CD14-positive monocyte (primary cell): Measurements from ENCODE around the gene MYCBP2. TPM values are rescaled to one million over a fixed set of nuclear protein-coding genes. Genes with fewer than 3 reads are reported as not detected.

Source experiments
- DNase-seq, 3 donors: peaks; one replicate each; pipeline ENCODE4 v3.0.0-alpha.2; 2011 to 2022
- H2AFZ ChIP-seq: 2 replicates; pipeline ENCODE4 v1.6.0; 2012; ENCODE audit warnings: mild to moderate bottlenecking, low read depth, low read length, inconsistent platforms; ENCODE audit not compliant: insufficient read depth, poor library complexity, severe bottlenecking
- H3K27ac ChIP-seq, 2 donors: 1 replicate in 1 of 2; 2 replicates in 1 of 2; pipeline ENCODE4 v1.5.1; 2012 to 2013; ENCODE audit warnings: low read length in 2 of 2, control low read depth in 1 of 2, inconsistent platforms in 1 of 2, low read depth in 1 of 2, mild to moderate bottlenecking in 1 of 2
- H3K27me3 ChIP-seq, 2 donors: one replicate each; pipeline versions ENCODE4 v1.6.0 to v1.6.1; 2011 to 2013; ENCODE audit warnings: low read length in 2 of 2; ENCODE audit not compliant: control insufficient read depth in 2 of 2, insufficient read depth in 2 of 2
- H3K36me3 ChIP-seq, 2 donors: replicated peaks in 1 of 2; 1 replicate in 1 of 2; 2 replicates in 1 of 2; pipeline versions ENCODE4 v1.5.1 to v1.6.1; 2012 to 2013; ENCODE audit warnings: low read length in 2 of 2, control low read depth in 1 of 2, inconsistent platforms in 1 of 2, mild to moderate bottlenecking in 1 of 2; ENCODE audit not compliant: insufficient read depth in 2 of 2, control insufficient read depth in 1 of 2
- H3K4me1 ChIP-seq, 2 donors: 1 replicate in 1 of 2; 2 replicates in 1 of 2; pipeline versions ENCODE4 v1.5.1 to v1.6.1; 2012 to 2013; ENCODE audit warnings: low read length in 2 of 2, control low read depth in 1 of 2, inconsistent platforms in 1 of 2, mild to moderate bottlenecking in 1 of 2, moderate library complexity in 1 of 2; ENCODE audit not compliant: insufficient read depth in 2 of 2, control insufficient read depth in 1 of 2
- H3K4me2 ChIP-seq: replicated peaks from 2 replicates; pipeline ENCODE3; 2012; ENCODE audit warnings: low read length, moderate library complexity, mild to moderate bottlenecking; ENCODE audit not compliant: poor library complexity, severe bottlenecking; ENCODE audit errors: extremely low read depth
- H3K4me3 ChIP-seq, 3 experiments: fragments of 200-600 bp in 1 of 3; sonication (generic) in 1 of 3; replicated peaks in 1 of 3; 1 replicate in 2 of 3; 2 replicates in 1 of 3; pipeline ENCODE4 v1.5.1; 2011 to 2013; ENCODE audit warnings: low read length in 3 of 3, mild to moderate bottlenecking in 3 of 3, control low read depth in 2 of 3, low read depth in 2 of 3, inconsistent platforms in 1 of 3, moderate library complexity in 1 of 3
- H3K79me2 ChIP-seq: 2 replicates; pipeline ENCODE4 v1.6.0; 2012; ENCODE audit warnings: mild to moderate bottlenecking, control low read depth, inconsistent platforms, low read length, moderate library complexity; ENCODE audit not compliant: insufficient read depth
- H3K9ac ChIP-seq: 2 replicates; pipeline ENCODE4 v1.6.0; 2017; ENCODE audit warnings: low read length, mild to moderate bottlenecking; ENCODE audit not compliant: insufficient read depth, poor library complexity, severe bottlenecking
- H3K9me3 ChIP-seq, 2 donors: replicated peaks in 1 of 2; 1 replicate in 1 of 2; 2 replicates in 1 of 2; pipeline versions ENCODE4 v1.5.1 to v1.6.1; 2012 to 2013; ENCODE audit warnings: low read length in 2 of 2, control low read depth in 1 of 2; ENCODE audit not compliant: control insufficient read depth in 1 of 2, insufficient read depth in 1 of 2
- H4K20me1 ChIP-seq: 2 replicates; pipeline ENCODE4 v1.6.0; 2012; ENCODE audit warnings: mild to moderate bottlenecking, low read length, control low read depth, moderate library complexity; ENCODE audit not compliant: insufficient read depth
- H3K27ac Mint-ChIP-seq, 7 donors: one replicate each; pipeline ENCODE4 v1.8.0; 2020; ENCODE audit warnings: mild to moderate bottlenecking in 7 of 7, mixed read lengths in 7 of 7, moderate library complexity in 6 of 7, inconsistent platforms in 2 of 7
- H3K27me3 Mint-ChIP-seq, 3 donors: one replicate each; pipeline ENCODE4 v1.8.0; 2021 to 2022; ENCODE audit warnings: low read depth in 3 of 3, mild to moderate bottlenecking in 3 of 3, mixed read lengths in 3 of 3, moderate library complexity in 3 of 3, inconsistent platforms in 1 of 3
- H3K36me3 Mint-ChIP-seq, 2 donors: one replicate each; pipeline ENCODE4 v1.8.0; 2020; ENCODE audit warnings: mixed read lengths in 2 of 2, inconsistent platforms in 1 of 2, mild to moderate bottlenecking in 1 of 2
- H3K4me1 Mint-ChIP-seq: one replicate; pipeline ENCODE4 v1.8.0; 2020; ENCODE audit warnings: mild to moderate bottlenecking, mixed read lengths
- H3K4me3 Mint-ChIP-seq, 2 donors: one replicate each; pipeline ENCODE4 v1.8.0; 2020; ENCODE audit warnings: mild to moderate bottlenecking in 2 of 2, mixed read lengths in 2 of 2, moderate library complexity in 1 of 2
- H3K9me3 Mint-ChIP-seq, 7 donors: one replicate each; pipeline ENCODE4 v1.8.0; 2020 to 2022; ENCODE audit warnings: mixed read lengths in 7 of 7, mild to moderate bottlenecking in 6 of 7, moderate library complexity in 6 of 7, inconsistent platforms in 2 of 7
- CTCF ChIP-seq: fragments of 200-600 bp; IDR thresholded peaks from one replicate; pipeline ENCODE4 v1.8.0; 2022; ENCODE audit warnings: antibody characterized with exemption, mild to moderate bottlenecking
- WGBS: methylation state at CpG from one replicate; pipeline ENCODE4 v1.1.5; 2013; ENCODE audit warnings: missing lambda C conversion rate; ENCODE audit not compliant: insufficient coverage; 5-methylcytosine and 5-hydroxymethylcytosine counted together
- intact Hi-C, 2 donors: fragments of 100-400 bp; cut with micrococcal nuclease; formaldehyde crosslinking; loops; one replicate each; pipeline versions ENCODE4 v1.15.0 to v1.15.1; 2023
- polyA plus RNA-seq, 3 donors: library from polyadenylated mRNA; depleted of rRNA in 1 of 3; unstranded in 2 of 3; stranded (reverse) in 1 of 3; fragments of 300-500 nt in 2 of 3; fragments of >200 nt in 1 of 3; fragmentation: Illumina TruSeq in 2 of 3; gene quantifications; 1 replicate in 2 of 3; 2 replicates in 1 of 3; pipeline ENCODE4 v1.2.3, GENCODE V29; 2012 to 2021

MYCBP2 gene
- polyA plus RNA-seq, 3 donors, result 7.6 to 51.5 (median 14.4) TPM

- H3K4me3 Mint-ChIP-seq, result no peak overlapping the region
- H3K27me3 Mint-ChIP-seq, result no peaks in the 10 kb centered on the region
- intact Hi-C loops, result no loop called here
- H3K4me1 ChIP-seq, result no peaks in the 10 kb centered on the region
- peaks cover 15% of the 10 kb centered on the region for H3K79me2 ChIP-seq
- H3K9me3 Mint-ChIP-seq, result no peaks in the 10 kb centered on the region
- H4K20me1 ChIP-seq, result peaks cover 63% of the 10 kb centered on the region
- H3K27ac Mint-ChIP-seq, result peak overlapping the region in 4 of 7 donors; percentile 39 to 55 (median 52)
- no peaks in the 10 kb centered on the region for H3K9me3 ChIP-seq
- no peak for TF ChIP-seq CTCF
- peaks cover 45 to 73% of the 10 kb centered on the region in 2 donors for H3K36me3 Mint-ChIP-seq
- no peaks in the 10 kb centered on the region for H3K27me3 ChIP-seq
- no peak overlapping the region for H3K4me3 ChIP-seq
- peak overlapping the region in 1 of 2 donors; percentile 13 for H3K27ac ChIP-seq
- H3K4me1 Mint-ChIP-seq, result peaks cover 2% of the 10 kb centered on the region
- no peak overlapping the region for H3K9ac ChIP-seq
- WGBS, result 79% methylated on average over 2 of the region's 4 CpGs
- no peak overlapping the region for H3K4me2 ChIP-seq
- no peak for DNase-seq
- peaks cover 34 to 87% of the 10 kb centered on the region in 2 donors for H3K36me3 ChIP-seq
- no peak overlapping the region for H2AFZ ChIP-seq
Measured at GRCh38 chr13:77001540-77001939, 325.4 kb downstream of the MYCBP2 start.

- Histone ChIP-seq H3K4me1 (no peaks in the 10 kb centered on the region), H3K4me2 (no peak overlapping the region), H3K4me3 (no peak overlapping the region), H4K20me1 (peaks cover 53% of the 10 kb centered on the region), H3K27ac (peak overlapping the region in 1 of 2 donors; percentile 13), H3K36me3 (peaks cover 40 to 88% of the 10 kb centered on the region in 2 donors), H3K9ac (no peak overlapping the region), H3K27me3 (no peaks in the 10 kb centered on the region), H3K9me3 (no peaks in the 10 kb centered on the region), H3K79me2 (peaks cover 14% of the 10 kb centered on the region), H2AFZ (no peak overlapping the region)
- no CpG with 5 or more reads among the region's 1 CpG for WGBS
- peaks cover 2% of the 10 kb centered on the region for H3K4me1 Mint-ChIP-seq
- H3K27me3 Mint-ChIP-seq, result no peaks in the 10 kb centered on the region
- no peak overlapping the region for H3K27ac Mint-ChIP-seq
- no peak for TF ChIP-seq CTCF
- no peaks in the 10 kb centered on the region for H3K9me3 Mint-ChIP-seq
- DNase-seq, result no peak
- H3K36me3 Mint-ChIP-seq, result peaks cover 52 to 73% of the 10 kb centered on the region in 2 donors
- intact Hi-C loops, result no loop called here
- H3K4me3 Mint-ChIP-seq, result no peak overlapping the region
Measured at GRCh38 chr13:77000475-77000874, 326.4 kb downstream of the MYCBP2 start.

Other genes with a start within 250 kb of the MYCBP2 start
- gene SCEL, start 208.6 kb upstream of the MYCBP2 start, polyA plus RNA-seq, result not detected